Right renal pelvis (tissue), 4 donors: ENCODE data around the gene UQCC2. TPM values are rescaled to one million over a fixed set of nuclear protein-coding genes. Genes with fewer than 3 reads are reported as not detected.

ENCODE experiments used
- DNase-seq, 4 donors: peaks; one replicate each; pipeline ENCODE4 v3.0.0-alpha.2; 2013; ENCODE audit warnings: low read depth in 4 of 4, low spot score in 3 of 4, missing footprints in 1 of 4
- polyA plus RNA-seq, 4 donors: library from polyadenylated mRNA; unstranded; fragments of 120-200 nt; gene quantifications; one replicate each; pipeline ENCODE4 v1.2.1, GENCODE V29; 2013; ENCODE audit not compliant: insufficient read length in 4 of 4

The UQCC2 gene
- polyA plus RNA-seq, 4 donors, result 52.6 to 77.6 (median 64.5) TPM

- DNase-seq, result no peak
These were observed 49.2 kb downstream of the UQCC2 start for GRCh38 chr6:33662318-33662717.

- no peak for DNase-seq
These were observed 50.2 kb downstream of the UQCC2 start for GRCh38 chr6:33661106-33661838.

- DNase-seq, result no peak
These were observed 51.5 kb downstream of the UQCC2 start for GRCh38 chr6:33659986-33660385.

GRCh38 chr6:33658982-33659689, 52.4 kb downstream of the UQCC2 start:
- no peak for DNase-seq

GRCh38 chr6:33656844-33657243, 54.7 kb downstream of the UQCC2 start:
- DNase-seq, result no peak

GRCh38 chr6:33654831-33655554, 56.5 kb downstream of the UQCC2 start:
- no peak for DNase-seq

GRCh38 chr6:33652002-33652401, 59.5 kb downstream of the UQCC2 start:
- DNase-seq, result no peak

GRCh38 chr6:33651403-33651802, 60.1 kb downstream of the UQCC2 start:
- DNase-seq, result no peak

Other genes starting within 250 kb of the UQCC2 start
- 10 to 100 TPM; 23.0 to 25.7 (median 24.2) TPM for gene BAK1, start 131.4 kb downstream of the UQCC2 start, polyA plus RNA-seq
- 1 to 10 TPM; 7.5 to 9.2 (median 8.7) TPM for gene ITPR3, start 90.4 kb downstream of the UQCC2 start, polyA plus RNA-seq
- 1 to 10 TPM in 2 of 4 donors, under 1 TPM in 2; 0.60 to 1.3 (median 0.94) TPM for gene IP6K3, start 35.2 kb upstream of the UQCC2 start, polyA plus RNA-seq
- 10 to 100 TPM; 61.7 to 65.0 (median 64.1) TPM for gene LEMD2, start 77.4 kb upstream of the UQCC2 start, polyA plus RNA-seq
- 1 to 10 TPM; 1.0 to 2.6 (median 1.3) TPM for gene MLN, start 92.3 kb upstream of the UQCC2 start, polyA plus RNA-seq